ENCODE results near the gene TPCN2.
A peak's percentile ranks its signal among the peaks of the same experiment; 100 is the strongest.
"Not testable (repeated sequence)": the region's sequence is repeated elsewhere in the genome, so short reads cannot be mapped to it uniquely, and the experiment has no call there.

TPCN2 gene

GRCh38 chr11:69127884-69128283, 79.2 kb downstream of the TPCN2 start:
- no peak for DNase-seq (ENCODE audit: low read depth, low spot score)

- no peak for DNase-seq (ENCODE audit: low read depth, low spot score)
These were observed 80.3 kb downstream of the TPCN2 start for GRCh38 chr11:69129053-69129452.

GRCh38 chr11:69129647-69130046, 80.9 kb downstream of the TPCN2 start:
- no peak for DNase-seq (ENCODE audit: low read depth, low spot score)

- DNase-seq (ENCODE audit: low read depth, low spot score), result no peak
These were observed 81.9 kb downstream of the TPCN2 start for GRCh38 chr11:69130654-69131053.

GRCh38 chr11:69131121-69131566, 82.4 kb downstream of the TPCN2 start:
- no peak for DNase-seq (ENCODE audit: low read depth, low spot score)

GRCh38 chr11:69131644-69132300, 83.0 kb downstream of the TPCN2 start:
- DNase-seq (ENCODE audit: low read depth, low spot score), result peak; percentile 94

- DNase-seq (ENCODE audit: low read depth, low spot score), result no peak
These were observed 83.6 kb downstream of the TPCN2 start for GRCh38 chr11:69132301-69132670.

GRCh38 chr11:69133251-69133650, 84.5 kb downstream of the TPCN2 start:
- DNase-seq (ENCODE audit: low read depth, low spot score), result no peak

- DNase-seq (ENCODE audit: low read depth, low spot score), result not testable (repeated sequence)
These were observed 85.5 kb downstream of the TPCN2 start for GRCh38 chr11:69134182-69134581.

- DNase-seq (ENCODE audit: low read depth, low spot score), result no peak
These were observed 86.2 kb downstream of the TPCN2 start for GRCh38 chr11:69134957-69135356.

- no peak for DNase-seq (ENCODE audit: low read depth, low spot score)
These were observed 87.0 kb downstream of the TPCN2 start for GRCh38 chr11:69135420-69136363.

GRCh38 chr11:69136471-69136870, 87.7 kb downstream of the TPCN2 start:
- DNase-seq (ENCODE audit: low read depth, low spot score), result no peak

- no peak for DNase-seq (ENCODE audit: low read depth, low spot score)
These were observed 88.6 kb downstream of the TPCN2 start for GRCh38 chr11:69137151-69137844.

GRCh38 chr11:69138265-69138664, 89.5 kb downstream of the TPCN2 start:
- DNase-seq (ENCODE audit: low read depth, low spot score), result peak; percentile 37

- not testable (repeated sequence) for DNase-seq (ENCODE audit: low read depth, low spot score)
These were observed 91.4 kb downstream of the TPCN2 start for GRCh38 chr11:69140161-69140560.

- DNase-seq (ENCODE audit: low read depth, low spot score), result no peak
These were observed 91.9 kb downstream of the TPCN2 start for GRCh38 chr11:69140635-69141034.

GRCh38 chr11:69141742-69142141, 93.0 kb downstream of the TPCN2 start:
- no peak for DNase-seq (ENCODE audit: low read depth, low spot score)

GRCh38 chr11:69142895-69143294, 94.2 kb downstream of the TPCN2 start:
- DNase-seq (ENCODE audit: low read depth, low spot score), result no peak

GRCh38 chr11:69144316-69145049, 95.8 kb downstream of the TPCN2 start:
- no peak for DNase-seq (ENCODE audit: low read depth, low spot score)

- DNase-seq (ENCODE audit: low read depth, low spot score), result no peak
These were observed 96.3 kb downstream of the TPCN2 start for GRCh38 chr11:69145050-69145380.

GRCh38 chr11:69148377-69148762, 99.6 kb downstream of the TPCN2 start:
- DNase-seq (ENCODE audit: low read depth, low spot score), result no peak

- no peak for DNase-seq (ENCODE audit: low read depth, low spot score)
These were observed 100.1 kb downstream of the TPCN2 start for GRCh38 chr11:69148806-69149205.
